ENCODE data around the gene NDRG2.
"Not testable (repeated sequence)": the region's sequence is repeated elsewhere in the genome, so short reads cannot be mapped to it uniquely, and the experiment has no call there.

The NDRG2 gene

GRCh38 chr14:21041676-21042433 is 17.0 kb upstream of the NDRG2 start, which contains the start of gene RNASE7:
TSS of gene RNASE7 (plus strand) at chr14:21042362. CDS start at chr14:21042993, 631 bp downstream.
- POLR2A ChIA-PET, result no interaction called here
- Histone ChIP-seq H3K36me3 (ENCODE audit: control insufficient read depth in 2 of 2, insufficient read depth in 1 of 2, low read length in 2 of 2) (no peaks in the 10 kb centered on the region), H3K4me1 (ENCODE audit: control insufficient read depth, insufficient read depth, low read length) (no peaks in the 10 kb centered on the region), H3K4me3 (ENCODE audit: low read depth, low read length) (no peak within 1 kb of the TSS), H3K9me3 (ENCODE audit: control insufficient read depth, insufficient read depth, low read depth, low read length) (no peaks in the 10 kb centered on the region), H3K27ac (ENCODE audit: extremely low read depth, low read depth, low read length) (no peak within 1 kb of the TSS)
- TF ChIP-seq ZNF707 (tag by site-specific recombination; IDR thresholded peaks at IDR 0.05) (no peak), ZNF521 (tag by site-specific recombination; IDR thresholded peaks at IDR 0.05) (no peak), OVOL3 (tag by site-specific recombination; IDR thresholded peaks at IDR 0.05) (no peak), ZSCAN18 (tag by site-specific recombination; IDR thresholded peaks at IDR 0.05) (no peak), ZNF37A (tag by site-specific recombination; IDR thresholded peaks at IDR 0.05) (no peak), ZNF292 (tag by site-specific recombination; IDR thresholded peaks at IDR 0.05; ENCODE audit: borderline replicate concordance, low read depth) (no peak), SP3 (tag by site-specific recombination; IDR thresholded peaks at IDR 0.05) (no peak), ZNF221 (tag by site-specific recombination; IDR thresholded peaks at IDR 0.05; ENCODE audit: borderline replicate concordance) (no peak), KLF8 (tag by site-specific recombination; IDR thresholded peaks at IDR 0.05) (no peak), ZNF843 (tag by site-specific recombination; IDR thresholded peaks at IDR 0.05) (no peak), ZNF623 (tag by site-specific recombination; IDR thresholded peaks at IDR 0.05) (no peak), PATZ1 (tag by site-specific recombination; IDR thresholded peaks at IDR 0.05) (no peak), ZIC2 (tag by site-specific recombination; IDR thresholded peaks at IDR 0.05) (no peak), SETDB1 (IDR thresholded peaks at IDR 0.05; ENCODE audit: insufficient read length, low read length) (no peak), ZNF114 (tag by site-specific recombination; IDR thresholded peaks at IDR 0.05) (no peak), GLI4 (tag by site-specific recombination; IDR thresholded peaks at IDR 0.05) (no peak), ZNF391 (tag by site-specific recombination; IDR thresholded peaks at IDR 0.05; ENCODE audit: borderline replicate concordance, low read depth) (no peak)
- CTCF ChIA-PET, result interaction anchor here (0.6 to 7.0 kb wide), 7 partner anchors 10 to 351 kb away, joined by 3 to 206 read pairs (median 6); no protein-coding TSS in a partner anchor

- not testable (repeated sequence) for H3K27ac ChIP-seq (ENCODE audit: extremely low read depth, low read depth, low read length)
- ChIA-PET POLR2A (interaction anchor here (1.2 to 2.8 kb wide), 2 partner anchors 13 to 26 kb away, joined by 3 to 15 read pairs; no protein-coding TSS in a partner anchor), CTCF (interaction anchor here (0.6 to 7.0 kb wide), 21 partner anchors 9 to 350 kb away, joined by 3 to 206 read pairs (median 8); partner anchors contain the start of genes RNASE8 and SLC39A2)
Measured at GRCh38 chr14:21040941-21041340, 16.1 kb upstream of the NDRG2 start.

GRCh38 chr14:21040370-21040925 is 15.6 kb upstream of the NDRG2 start:
- Histone ChIP-seq H3K4me3 (ENCODE audit: low read depth, low read length) (no peak overlapping the region), H3K36me3 (ENCODE audit: control insufficient read depth in 2 of 2, insufficient read depth in 1 of 2, low read length in 2 of 2) (no peaks in the 10 kb centered on the region), H3K4me1 (ENCODE audit: control insufficient read depth, insufficient read depth, low read length) (no peaks in the 10 kb centered on the region), H3K27ac (ENCODE audit: extremely low read depth, low read depth, low read length) (no peak overlapping the region), H3K9me3 (ENCODE audit: control insufficient read depth, insufficient read depth, low read depth, low read length) (no peaks in the 10 kb centered on the region)
- TF ChIP-seq ZNF549 (tag by site-specific recombination; IDR thresholded peaks at IDR 0.05) (peak; percentile 90; the same call in 1 of the 2 replicates), ZNF174 (tag by site-specific recombination; IDR thresholded peaks at IDR 0.05) (no peak)
- ChIA-PET POLR2A (interaction anchor here (1.0 to 2.8 kb wide), 3 partner anchors 12 to 31 kb away, joined by 3 to 15 read pairs (median 5); no protein-coding TSS in a partner anchor), CTCF (interaction anchor here (0.6 to 7.0 kb wide), 31 partner anchors 8 to 360 kb away, joined by 3 to 206 read pairs (median 5); partner anchors contain the start of genes RNASE8 and SLC39A2)

More at GRCh38 chr14:21040941-21041340, 16.1 kb upstream of the NDRG2 start:
- not testable (repeated sequence) for H3K4me3 ChIP-seq (ENCODE audit: low read depth, low read length); H3K4me1 ChIP-seq (ENCODE audit: control insufficient read depth, insufficient read depth, low read length); H3K36me3 ChIP-seq (ENCODE audit: control insufficient read depth in 2 of 2, insufficient read depth in 1 of 2, low read length in 2 of 2); H3K9me3 ChIP-seq (ENCODE audit: control insufficient read depth, insufficient read depth, low read depth, low read length)
